ENCODE results near the gene HSPA1B.
"Not testable (repeated sequence)": the region's sequence is repeated elsewhere in the genome, so short reads cannot be mapped to it uniquely, and the experiment has no call there.

The HSPA1B gene

GRCh38 chr6:31865205-31866118 lies 37.9 kb downstream of the HSPA1B start:
- TF ChIP-seq CTCF (conservative IDR thresholded peaks at IDR 0.05) (no peak), ZFX (IDR thresholded peaks at IDR 0.05) (no peak)
- H3K27ac ChIP-seq: no peak overlapping the region

GRCh38 chr6:31868658-31868971 lies 41.1 kb downstream of the HSPA1B start:
- not testable (repeated sequence) for H3K27ac ChIP-seq

GRCh38 chr6:31869343-31869742 lies 41.8 kb downstream of the HSPA1B start:
- TF ChIP-seq ZFX (IDR thresholded peaks at IDR 0.05) (no peak), CTCF (conservative IDR thresholded peaks at IDR 0.05) (no peak)
- no peak overlapping the region for H3K27ac ChIP-seq

GRCh38 chr6:31870385-31870921 lies 42.9 kb downstream of the HSPA1B start:
- TF ChIP-seq ZFX (IDR thresholded peaks at IDR 0.05) (no peak), CTCF (conservative IDR thresholded peaks at IDR 0.05) (no peak)
- H3K27ac ChIP-seq: no peak overlapping the region

GRCh38 chr6:31871046-31871659 lies 43.6 kb downstream of the HSPA1B start:
- no peak overlapping the region for H3K27ac ChIP-seq
- TF ChIP-seq CTCF (conservative IDR thresholded peaks at IDR 0.05): no peak
- TF ChIP-seq ZFX (IDR thresholded peaks at IDR 0.05): no peak

GRCh38 chr6:31874084-31874670 lies 46.6 kb downstream of the HSPA1B start:
- TF ChIP-seq ZFX (IDR thresholded peaks at IDR 0.05) (no peak), CTCF (conservative IDR thresholded peaks at IDR 0.05) (no peak)
- peak overlapping the region; percentile 86 for H3K27ac ChIP-seq

- no peak for TF ChIP-seq ZFX (IDR thresholded peaks at IDR 0.05)
- TF ChIP-seq CTCF (conservative IDR thresholded peaks at IDR 0.05): no peak
Measured at GRCh38 chr6:31874836-31875572, 47.5 kb downstream of the HSPA1B start.

More at GRCh38 chr6:31874836-31875572, 47.5 kb downstream of the HSPA1B start:
- peak overlapping the region; percentile 86 for H3K27ac ChIP-seq

Measured in C4-2B (cell line).